Activated T-cell treated with anti-CD3 and anti-CD28 coated beads, Interleukin-2, amount 50 U/mL, for 48 hours (primary cell): ENCODE results near the gene AFP.

Experiments used
- DNase-seq, 2 experiments: peaks; one replicate each; pipeline ENCODE4 v3.0.0-alpha.2; 2020

Gene AFP

GRCh38 chr4:73415807-73416238 is 20.2 kb upstream of the AFP start:
- DNase-seq: no peak

GRCh38 chr4:73416423-73417087 is 19.5 kb upstream of the AFP start:
- no peak for DNase-seq

GRCh38 chr4:73417342-73417741 is 18.7 kb upstream of the AFP start:
- no peak for DNase-seq

- DNase-seq: no peak
Measured at GRCh38 chr4:73417973-73418372, 18.0 kb upstream of the AFP start.

- no peak for DNase-seq
Measured at GRCh38 chr4:73418677-73419076, 17.3 kb upstream of the AFP start.

- DNase-seq: no peak
Measured at GRCh38 chr4:73419106-73420038, 16.6 kb upstream of the AFP start.

GRCh38 chr4:73420615-73421014 is 15.4 kb upstream of the AFP start:
- DNase-seq: no peak

GRCh38 chr4:73421708-73422457 is 14.1 kb upstream of the AFP start:
- DNase-seq: no peak

- DNase-seq: no peak
Measured at GRCh38 chr4:73422458-73422752, 13.6 kb upstream of the AFP start.

GRCh38 chr4:73423184-73423583 is 12.8 kb upstream of the AFP start:
- no peak for DNase-seq

GRCh38 chr4:73426666-73427065 is 9.4 kb upstream of the AFP start:
- no peak for DNase-seq

GRCh38 chr4:73429118-73429517 is 6.9 kb upstream of the AFP start:
- no peak for DNase-seq

GRCh38 chr4:73429826-73430587 is 6.0 kb upstream of the AFP start:
- no peak for DNase-seq

GRCh38 chr4:73431813-73432168 is 4.2 kb upstream of the AFP start:
- DNase-seq: no peak

GRCh38 chr4:73432169-73433000 is 3.6 kb upstream of the AFP start:
- DNase-seq: no peak

- DNase-seq: no peak
Measured at GRCh38 chr4:73433140-73433539, 2.9 kb upstream of the AFP start.

GRCh38 chr4:73434311-73434710 is 1.7 kb upstream of the AFP start:
- DNase-seq: no peak

GRCh38 chr4:73436674-73437557 is 895 bp downstream of the AFP start:
- DNase-seq: no peak

GRCh38 chr4:73437558-73437956 is 1.5 kb downstream of the AFP start:
- no peak for DNase-seq

GRCh38 chr4:73438048-73438447 is 2.0 kb downstream of the AFP start:
- no peak for DNase-seq

- no peak for DNase-seq
Measured at GRCh38 chr4:73438582-73439215, 2.7 kb downstream of the AFP start.
